HepG2 (cell line): ENCODE results near the gene TFAP2D. TPM values are rescaled to one million over a fixed set of nuclear protein-coding genes. Genes with fewer than 3 reads are reported as not detected.

ENCODE experiments used
- ATAC-seq: fragments of 200-7000 bp; cut with Tn5 transposase; 3 replicates; pipeline ENCODE4 v1.9.1; 2020; ENCODE audit warnings: mild to moderate bottlenecking, moderate library complexity
- BruUV-seq: library from RNA; stranded (reverse); fragments of 400-500 nt; replicated peaks from 2 replicates; lab custom pipeline; 2021; lab: Mats Ljungman, UMichigan
- CTCF ChIA-PET: fragments of 300-600 bp; formaldehyde crosslinking; extraction: SDS; loops from one replicate; lab custom pipeline; 2021; ENCODE audit warnings: low total read pairs, inconsistent platforms, low intra/inter-chr PET ratio; lab: Yijun Ruan, JAX
- POLR2A ChIA-PET: fragments of 350-600 bp; sonication (Branson Sonifier 250); formaldehyde crosslinking; loops from one replicate; lab custom pipeline; 2020; ENCODE audit warnings: antibody characterized with exemption, inconsistent platforms; lab: Yijun Ruan, JAX
- DNase-seq: peaks from one replicate; pipeline ENCODE4 v3.0.0-alpha.2; 2015; ENCODE audit warnings: low spot score
- FAIRE-seq: peaks from 3 replicates; lab custom pipeline; 2011; peaks lifted over from hg19 to GRCh38; lab: Jason Lieb, UNC
- H2AFZ ChIP-seq: one replicate; pipeline ENCODE4 v1.6.1; 2011; ENCODE audit warnings: low read length, inconsistent platforms
- H3K27ac ChIP-seq: fragments of 300-600 bp; 3 replicates; pipeline ENCODE4 v1.8.0; 2011; ENCODE audit warnings: mixed run types, mild to moderate bottlenecking, mixed read lengths, low read length, inconsistent platforms; ENCODE audit not compliant: insufficient read depth; ENCODE audit errors: extremely low read length
- H3K27me3 ChIP-seq, 2 experiments: fragments of 200-600 bp in 1 of 2; 2 replicates in 1 of 2; 3 replicates in 1 of 2; pipeline versions ENCODE4 v1.6.0 to v1.8.0; 2011; ENCODE audit warnings: low read length in 2 of 2, mild to moderate bottlenecking in 2 of 2, moderate library complexity in 2 of 2, inconsistent platforms in 1 of 2; ENCODE audit not compliant: insufficient read depth in 2 of 2, control insufficient read depth in 1 of 2
- H3K36me3 ChIP-seq, 2 experiments: fragments of 200-600 bp in 1 of 2; replicated peaks in 1 of 2; 2 replicates in 1 of 2; 3 replicates in 1 of 2; pipeline versions ENCODE4 v1.5.1 to v1.8.0; 2011; ENCODE audit warnings: low read length in 2 of 2, inconsistent platforms in 1 of 2; ENCODE audit not compliant: insufficient read depth in 2 of 2, control insufficient read depth in 1 of 2
- H3K4me1 ChIP-seq: 2 replicates; pipeline ENCODE4 v1.5.1; 2012; ENCODE audit warnings: low read length, inconsistent platforms; ENCODE audit not compliant: insufficient read depth
- H3K4me2 ChIP-seq: 2 replicates; pipeline ENCODE4 v1.6.0; 2011; ENCODE audit warnings: low read depth, low read length, inconsistent platforms
- H3K4me3 ChIP-seq, 3 experiments: fragments of 200-600 bp in 1 of 3; sonication (generic), shearing (Covaris generic) in 1 of 3; replicated peaks in 1 of 3; 2 replicates each; pipeline ENCODE4 v1.5.1; 2011 to 2016; ENCODE audit warnings: low read length in 3 of 3, inconsistent platforms in 2 of 3, low read depth in 2 of 3, mild to moderate bottlenecking in 2 of 3, control low read depth in 1 of 3, mixed read lengths in 1 of 3; ENCODE audit not compliant: insufficient read depth in 1 of 3
- H3K79me2 ChIP-seq: one replicate; pipeline ENCODE4 v1.6.1; 2011; ENCODE audit warnings: low read length, inconsistent platforms; ENCODE audit not compliant: insufficient read depth
- H3K9ac ChIP-seq: 2 replicates; pipeline ENCODE4 v1.6.0; 2011; ENCODE audit warnings: mild to moderate bottlenecking, low read depth, low read length, inconsistent platforms; ENCODE audit not compliant: insufficient read depth
- H3K9me3 ChIP-seq: 2 replicates; pipeline ENCODE4 v1.5.1; 2012; ENCODE audit warnings: mild to moderate bottlenecking, low read length
- H4K20me1 ChIP-seq: 2 replicates; pipeline ENCODE4 v1.6.0; 2011; ENCODE audit warnings: inconsistent platforms, mild to moderate bottlenecking, low read length, moderate library complexity; ENCODE audit not compliant: insufficient read depth
- ARNT2 ChIP-seq: sonication (generic); formaldehyde crosslinking; IDR thresholded peaks from 2 replicates; pipeline ENCODE4 v1.8.0; 2022; ENCODE audit warnings: mild to moderate bottlenecking, low read depth, missing genetic modification reagents, moderate library complexity
- CCAR2 ChIP-seq: fragments of 200-400 bp; formaldehyde crosslinking; optimal IDR thresholded peaks from 2 replicates; pipeline ENCODE3; 2018; ENCODE audit warnings: low read depth, mild to moderate bottlenecking, low read length, moderate library complexity
- FOXK2 ChIP-seq: fragments of 450-650 bp; IDR thresholded peaks from 2 replicates; pipeline ENCODE4 v1.6.1; 2016
- GTF2F1 ChIP-seq: fragments of 150-350 bp; IDR thresholded peaks from 2 replicates; pipeline ENCODE4 v1.6.1; 2014; ENCODE audit warnings: low read length
- ISX ChIP-seq: sonication (generic); formaldehyde crosslinking; conservative IDR thresholded peaks from 2 replicates; pipeline ENCODE4 v1.5.0; 2020; ENCODE audit warnings: missing genetic modification reagents
- MTA3 ChIP-seq: sonication (generic); formaldehyde crosslinking; IDR thresholded peaks from 2 replicates; pipeline ENCODE4 v1.4.0; 2020; ENCODE audit warnings: missing genetic modification reagents
- PREB ChIP-seq: sonication (generic); formaldehyde crosslinking; IDR thresholded peaks from 2 replicates; pipeline ENCODE4 v1.4.0; 2020; ENCODE audit warnings: missing genetic modification reagents
- TGIF2 ChIP-seq: IDR thresholded peaks from 2 replicates; pipeline ENCODE4 v1.6.1; 2016; ENCODE audit warnings: control low read depth, missing compliant biosample characterization
- ZBTB7A ChIP-seq: sonication (generic); formaldehyde crosslinking; IDR thresholded peaks from 2 replicates; pipeline ENCODE4 v1.8.0; 2022; ENCODE audit warnings: mild to moderate bottlenecking, missing genetic modification reagents
- ZFP36L1 ChIP-seq: sonication (generic); formaldehyde crosslinking; IDR thresholded peaks from 2 replicates; pipeline ENCODE4 v1.8.0; 2022; ENCODE audit warnings: mild to moderate bottlenecking, missing genetic modification reagents, moderate library complexity
- ZNF577 ChIP-seq: sonication (generic); formaldehyde crosslinking; IDR thresholded peaks from 2 replicates; pipeline ENCODE4 v1.4.0; 2020; ENCODE audit warnings: mild to moderate bottlenecking, low read depth, missing genetic modification reagents, borderline replicate concordance
- WGBS: methylation state at CpG from one replicate; pipeline ENCODE4 v1.1.6; 2017; ENCODE audit warnings: low lambda C conversion rate; 5-methylcytosine and 5-hydroxymethylcytosine counted together
- in situ Hi-C: cut with HindIII; loops from 2 replicates; pipeline ENCODE4 v1.10.0; 2017; ENCODE audit warnings: low pct_unique_long_range_greater_than_20kb; ENCODE audit not compliant: extremely low pct_ligation_motif_present
- intact Hi-C: fragments of 100-400 bp; cut with micrococcal nuclease; formaldehyde crosslinking; loops from one replicate; pipeline ENCODE4 v1.10.0; 2022; ENCODE audit not compliant: unreplicated experiment
- polyA plus RNA-seq, 8 experiments: library from polyadenylated mRNA; depleted of rRNA in 3 of 8; stranded (reverse) in 7 of 8; unstranded in 1 of 8; fragments of >200 nt; fragmentation: Illumina TruSeq in 4 of 8; extraction: Trizol in 4 of 8; gene quantifications; 2 replicates each; pipeline versions ENCODE4 v1.2.1 to v1.2.3, GENCODE V29; 2011 to 2016; ENCODE audit warnings: low read depth in 4 of 8, missing spikeins in 1 of 8, mixed read lengths in 1 of 8; ENCODE audit not compliant: insufficient read depth in 1 of 8
- total RNA-seq, 5 experiments: library from RNA; depleted of rRNA; stranded (reverse); fragments of >200 nt; fragmentation: Illumina TruSeq; extraction: Trizol; gene quantifications; 2 replicates each; pipeline ENCODE4 v1.2.3, GENCODE V29; 2016; ENCODE audit warnings: low read depth in 1 of 5
- TF ChIP-seq, protein P1 (sequence below): sonication (generic); formaldehyde crosslinking; conservative IDR thresholded peaks from 2 replicates; pipeline ENCODE4 v1.8.0; 2022; ENCODE audit warnings: missing genetic modification reagents
- TF ChIP-seq, protein P2 (sequence below): sonication (generic); formaldehyde crosslinking; IDR thresholded peaks from 2 replicates; pipeline ENCODE4 v1.8.1; 2023; ENCODE audit warnings: mild to moderate bottlenecking, missing genetic modification reagents
- TF ChIP-seq, protein P3 (sequence below): sonication (generic); formaldehyde crosslinking; IDR thresholded peaks from 2 replicates; pipeline ENCODE4 v1.4.0; 2020; ENCODE audit warnings: missing genetic modification reagents

Gene TFAP2D
- total and polyA plus RNA-seq, 2 of the 13 experiments (the other 11 are each of a cell fraction or from before 2014, with no cell fraction given) = not detected

GRCh38 chr6:50822078-50822476 is 108.8 kb downstream of the TFAP2D start:
- TF ChIP-seq GTF2F1 (no peak), ISX (CRISPR knock-in tag) (no peak), ARNT2 (CRISPR knock-in tag) (no peak), ZBTB7A (CRISPR knock-in tag) (no peak), ZNF577 (CRISPR knock-in tag) (no peak), MTA3 (CRISPR knock-in tag) (no peak), TGIF2 (no peak), ZFP36L1 (CRISPR knock-in tag) (no peak), CCAR2 (no peak), PREB (CRISPR knock-in tag) (no peak), FOXK2 (no peak)
- TF ChIP-seq, protein P1, sequence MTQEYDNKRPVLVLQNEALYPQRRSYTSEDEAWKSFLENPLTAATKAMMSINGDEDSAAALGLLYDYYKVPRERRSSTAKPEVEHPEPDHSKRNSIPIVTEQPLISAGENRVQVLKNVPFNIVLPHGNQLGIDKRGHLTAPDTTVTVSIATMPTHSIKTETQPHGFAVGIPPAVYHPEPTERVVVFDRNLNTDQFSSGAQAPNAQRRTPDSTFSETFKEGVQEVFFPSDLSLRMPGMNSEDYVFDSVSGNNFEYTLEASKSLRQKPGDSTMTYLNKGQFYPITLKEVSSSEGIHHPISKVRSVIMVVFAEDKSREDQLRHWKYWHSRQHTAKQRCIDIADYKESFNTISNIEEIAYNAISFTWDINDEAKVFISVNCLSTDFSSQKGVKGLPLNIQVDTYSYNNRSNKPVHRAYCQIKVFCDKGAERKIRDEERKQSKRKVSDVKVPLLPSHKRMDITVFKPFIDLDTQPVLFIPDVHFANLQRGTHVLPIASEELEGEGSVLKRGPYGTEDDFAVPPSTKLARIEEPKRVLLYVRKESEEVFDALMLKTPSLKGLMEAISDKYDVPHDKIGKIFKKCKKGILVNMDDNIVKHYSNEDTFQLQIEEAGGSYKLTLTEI (CRISPR knock-in tag) = no peak
- TF ChIP-seq, protein P2, sequence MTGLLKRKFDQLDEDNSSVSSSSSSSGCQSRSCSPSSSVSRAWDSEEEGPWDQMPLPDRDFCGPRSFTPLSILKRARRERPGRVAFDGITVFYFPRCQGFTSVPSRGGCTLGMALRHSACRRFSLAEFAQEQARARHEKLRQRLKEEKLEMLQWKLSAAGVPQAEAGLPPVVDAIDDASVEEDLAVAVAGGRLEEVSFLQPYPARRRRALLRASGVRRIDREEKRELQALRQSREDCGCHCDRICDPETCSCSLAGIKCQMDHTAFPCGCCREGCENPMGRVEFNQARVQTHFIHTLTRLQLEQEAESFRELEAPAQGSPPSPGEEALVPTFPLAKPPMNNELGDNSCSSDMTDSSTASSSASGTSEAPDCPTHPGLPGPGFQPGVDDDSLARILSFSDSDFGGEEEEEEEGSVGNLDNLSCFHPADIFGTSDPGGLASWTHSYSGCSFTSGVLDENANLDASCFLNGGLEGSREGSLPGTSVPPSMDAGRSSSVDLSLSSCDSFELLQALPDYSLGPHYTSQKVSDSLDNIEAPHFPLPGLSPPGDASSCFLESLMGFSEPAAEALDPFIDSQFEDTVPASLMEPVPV = no peak
- TF ChIP-seq, protein P3, sequence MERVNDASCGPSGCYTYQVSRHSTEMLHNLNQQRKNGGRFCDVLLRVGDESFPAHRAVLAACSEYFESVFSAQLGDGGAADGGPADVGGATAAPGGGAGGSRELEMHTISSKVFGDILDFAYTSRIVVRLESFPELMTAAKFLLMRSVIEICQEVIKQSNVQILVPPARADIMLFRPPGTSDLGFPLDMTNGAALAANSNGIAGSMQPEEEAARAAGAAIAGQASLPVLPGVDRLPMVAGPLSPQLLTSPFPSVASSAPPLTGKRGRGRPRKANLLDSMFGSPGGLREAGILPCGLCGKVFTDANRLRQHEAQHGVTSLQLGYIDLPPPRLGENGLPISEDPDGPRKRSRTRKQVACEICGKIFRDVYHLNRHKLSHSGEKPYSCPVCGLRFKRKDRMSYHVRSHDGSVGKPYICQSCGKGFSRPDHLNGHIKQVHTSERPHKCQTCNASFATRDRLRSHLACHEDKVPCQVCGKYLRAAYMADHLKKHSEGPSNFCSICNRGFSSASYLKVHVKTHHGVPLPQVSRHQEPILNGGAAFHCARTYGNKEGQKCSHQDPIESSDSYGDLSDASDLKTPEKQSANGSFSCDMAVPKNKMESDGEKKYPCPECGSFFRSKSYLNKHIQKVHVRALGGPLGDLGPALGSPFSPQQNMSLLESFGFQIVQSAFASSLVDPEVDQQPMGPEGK (CRISPR knock-in tag) = no peak
- FAIRE-seq (no peak), DNase-seq (no peak), ATAC-seq (no peak)
- Histone ChIP-seq H3K27me3 (peaks cover 6 to 73% of the 10 kb centered on the region in 2 experiments), H2AFZ (no peak overlapping the region), H3K9ac (no peak overlapping the region), H4K20me1 (no peaks in the 10 kb centered on the region), H3K36me3 (no peaks in the 10 kb centered on the region), H3K27ac (no peak overlapping the region), H3K79me2 (no peaks in the 10 kb centered on the region), H3K9me3 (no peaks in the 10 kb centered on the region), H3K4me1 (no peaks in the 10 kb centered on the region), H3K4me2 (no peak overlapping the region), H3K4me3 (no peak overlapping the region)
- 9% methylated on average over 6 of the region's 6 CpGs for WGBS
- ChIA-PET POLR2A (no interaction called here), CTCF (no interaction called here)
- no TSS peak for BruUV-seq
- intact Hi-C loops = no loop called here
- in situ Hi-C loops = no loop called here
